GM12878 (cell line): ENCODE results near the gene ADAM30.

Experiments used
- CBX5 ChIP-seq: sonication (generic); IDR thresholded peaks from 2 replicates; pipeline ENCODE4 v1.6.1; 2016; ENCODE audit warnings: low read depth, moderate library complexity, mild to moderate bottlenecking, inconsistent platforms
- CHD4 ChIP-seq: fragments of 200-600 bp; sonication (generic); IDR thresholded peaks from 2 replicates; pipeline ENCODE4 v1.6.1; 2016; ENCODE audit warnings: mild to moderate bottlenecking
- CTCF ChIP-seq, 3 experiments: IDR thresholded peaks in 2 of 3; conservative IDR thresholded peaks in 1 of 3; 2 replicates each; pipeline ENCODE4 v1.5.1; 2011; ENCODE audit warnings: low read depth in 3 of 3, low read length in 3 of 3, mild to moderate bottlenecking in 3 of 3, control low read depth in 2 of 3, moderate library complexity in 2 of 3, inconsistent platforms in 1 of 3, mixed read lengths in 1 of 3; ENCODE audit not compliant: control insufficient read depth in 2 of 3, insufficient read depth in 1 of 3; ENCODE audit errors: extremely low read depth in 1 of 3
- ELK1 ChIP-seq: IDR thresholded peaks from 2 replicates; pipeline ENCODE4 v1.6.1; 2012; ENCODE audit warnings: low read depth, low read length, improper control_type of control experiment
- MTA3 ChIP-seq: IDR thresholded peaks from 2 replicates; pipeline ENCODE4 v1.6.1; 2012; ENCODE audit warnings: low read length, inconsistent platforms, borderline replicate concordance
- SP1 ChIP-seq: IDR thresholded peaks from one replicate; pipeline ENCODE4 v1.6.1; 2011; ENCODE audit warnings: low read depth, low read length
- TCF7 ChIP-seq: IDR thresholded peaks from 2 replicates; pipeline ENCODE4 v1.6.1; 2014; ENCODE audit warnings: antibody characterized with exemption, borderline replicate concordance
- USF2 ChIP-seq: IDR thresholded peaks from 2 replicates; pipeline ENCODE4 v1.6.1; 2011; ENCODE audit warnings: low read depth, low read length, improper control_type of control experiment, borderline replicate concordance

GRCh38 chr1:119898981-119899720 lies 2.8 kb upstream of the ADAM30 start:
- TF ChIP-seq USF2 (no peak), TCF7 (no peak), MTA3 (no peak), CBX5 (no peak), ELK1 (no peak), CTCF (IDR thresholded peaks at IDR 0.05 in 2 of 3, conservative IDR thresholded peaks at IDR 0.05 in 1 of 3; ENCODE audit: control insufficient read depth in 2 of 3, extremely low read depth in 1 of 3, insufficient read depth in 1 of 3, low read depth in 3 of 3, low read length in 3 of 3) (no peak), CHD4 (no peak), SP1 (no peak)
